Measurements from ENCODE around the gene SHOC2. TPM values are rescaled to one million over a fixed set of nuclear protein-coding genes. Genes with fewer than 3 reads are reported as not detected.

SHOC2 gene
- total and polyA plus RNA-seq, 2 of the 13 experiments (the other 11 are each of a cell fraction or from before 2014, with no cell fraction given) = 8.6 to 25.5 TPM

- no peak for TF ChIP-seq HOXA7 (CRISPR knock-in tag; IDR thresholded peaks at IDR 0.05)
- TF ChIP-seq GTF3A (CRISPR knock-in tag; conservative IDR thresholded peaks at IDR 0.05) = no peak
- no peak for TF ChIP-seq U2AF1 (optimal IDR thresholded peaks at IDR 0.05; ENCODE audit: low read depth, low read length)
- TF ChIP-seq ELK4 (CRISPR knock-in tag; IDR thresholded peaks at IDR 0.05; ENCODE audit: borderline replicate concordance) = no peak
- TF ChIP-seq HNRNPL (IDR thresholded peaks at IDR 0.05; ENCODE audit: low read depth, low read length) = no peak
- TF ChIP-seq, protein P1, sequence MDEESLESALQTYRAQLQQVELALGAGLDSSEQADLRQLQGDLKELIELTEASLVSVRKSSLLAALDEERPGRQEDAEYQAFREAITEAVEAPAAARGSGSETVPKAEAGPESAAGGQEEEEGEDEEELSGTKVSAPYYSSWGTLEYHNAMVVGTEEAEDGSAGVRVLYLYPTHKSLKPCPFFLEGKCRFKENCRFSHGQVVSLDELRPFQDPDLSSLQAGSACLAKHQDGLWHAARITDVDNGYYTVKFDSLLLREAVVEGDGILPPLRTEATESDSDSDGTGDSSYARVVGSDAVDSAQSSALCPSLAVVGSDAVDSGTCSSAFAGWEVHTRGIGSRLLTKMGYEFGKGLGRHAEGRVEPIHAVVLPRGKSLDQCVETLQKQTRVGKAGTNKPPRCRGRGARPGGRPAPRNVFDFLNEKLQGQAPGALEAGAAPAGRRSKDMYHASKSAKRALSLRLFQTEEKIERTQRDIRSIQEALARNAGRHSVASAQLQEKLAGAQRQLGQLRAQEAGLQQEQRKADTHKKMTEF (CRISPR knock-in tag; IDR thresholded peaks at IDR 0.05) = peak; percentile 72
- TF ChIP-seq, protein P2, sequence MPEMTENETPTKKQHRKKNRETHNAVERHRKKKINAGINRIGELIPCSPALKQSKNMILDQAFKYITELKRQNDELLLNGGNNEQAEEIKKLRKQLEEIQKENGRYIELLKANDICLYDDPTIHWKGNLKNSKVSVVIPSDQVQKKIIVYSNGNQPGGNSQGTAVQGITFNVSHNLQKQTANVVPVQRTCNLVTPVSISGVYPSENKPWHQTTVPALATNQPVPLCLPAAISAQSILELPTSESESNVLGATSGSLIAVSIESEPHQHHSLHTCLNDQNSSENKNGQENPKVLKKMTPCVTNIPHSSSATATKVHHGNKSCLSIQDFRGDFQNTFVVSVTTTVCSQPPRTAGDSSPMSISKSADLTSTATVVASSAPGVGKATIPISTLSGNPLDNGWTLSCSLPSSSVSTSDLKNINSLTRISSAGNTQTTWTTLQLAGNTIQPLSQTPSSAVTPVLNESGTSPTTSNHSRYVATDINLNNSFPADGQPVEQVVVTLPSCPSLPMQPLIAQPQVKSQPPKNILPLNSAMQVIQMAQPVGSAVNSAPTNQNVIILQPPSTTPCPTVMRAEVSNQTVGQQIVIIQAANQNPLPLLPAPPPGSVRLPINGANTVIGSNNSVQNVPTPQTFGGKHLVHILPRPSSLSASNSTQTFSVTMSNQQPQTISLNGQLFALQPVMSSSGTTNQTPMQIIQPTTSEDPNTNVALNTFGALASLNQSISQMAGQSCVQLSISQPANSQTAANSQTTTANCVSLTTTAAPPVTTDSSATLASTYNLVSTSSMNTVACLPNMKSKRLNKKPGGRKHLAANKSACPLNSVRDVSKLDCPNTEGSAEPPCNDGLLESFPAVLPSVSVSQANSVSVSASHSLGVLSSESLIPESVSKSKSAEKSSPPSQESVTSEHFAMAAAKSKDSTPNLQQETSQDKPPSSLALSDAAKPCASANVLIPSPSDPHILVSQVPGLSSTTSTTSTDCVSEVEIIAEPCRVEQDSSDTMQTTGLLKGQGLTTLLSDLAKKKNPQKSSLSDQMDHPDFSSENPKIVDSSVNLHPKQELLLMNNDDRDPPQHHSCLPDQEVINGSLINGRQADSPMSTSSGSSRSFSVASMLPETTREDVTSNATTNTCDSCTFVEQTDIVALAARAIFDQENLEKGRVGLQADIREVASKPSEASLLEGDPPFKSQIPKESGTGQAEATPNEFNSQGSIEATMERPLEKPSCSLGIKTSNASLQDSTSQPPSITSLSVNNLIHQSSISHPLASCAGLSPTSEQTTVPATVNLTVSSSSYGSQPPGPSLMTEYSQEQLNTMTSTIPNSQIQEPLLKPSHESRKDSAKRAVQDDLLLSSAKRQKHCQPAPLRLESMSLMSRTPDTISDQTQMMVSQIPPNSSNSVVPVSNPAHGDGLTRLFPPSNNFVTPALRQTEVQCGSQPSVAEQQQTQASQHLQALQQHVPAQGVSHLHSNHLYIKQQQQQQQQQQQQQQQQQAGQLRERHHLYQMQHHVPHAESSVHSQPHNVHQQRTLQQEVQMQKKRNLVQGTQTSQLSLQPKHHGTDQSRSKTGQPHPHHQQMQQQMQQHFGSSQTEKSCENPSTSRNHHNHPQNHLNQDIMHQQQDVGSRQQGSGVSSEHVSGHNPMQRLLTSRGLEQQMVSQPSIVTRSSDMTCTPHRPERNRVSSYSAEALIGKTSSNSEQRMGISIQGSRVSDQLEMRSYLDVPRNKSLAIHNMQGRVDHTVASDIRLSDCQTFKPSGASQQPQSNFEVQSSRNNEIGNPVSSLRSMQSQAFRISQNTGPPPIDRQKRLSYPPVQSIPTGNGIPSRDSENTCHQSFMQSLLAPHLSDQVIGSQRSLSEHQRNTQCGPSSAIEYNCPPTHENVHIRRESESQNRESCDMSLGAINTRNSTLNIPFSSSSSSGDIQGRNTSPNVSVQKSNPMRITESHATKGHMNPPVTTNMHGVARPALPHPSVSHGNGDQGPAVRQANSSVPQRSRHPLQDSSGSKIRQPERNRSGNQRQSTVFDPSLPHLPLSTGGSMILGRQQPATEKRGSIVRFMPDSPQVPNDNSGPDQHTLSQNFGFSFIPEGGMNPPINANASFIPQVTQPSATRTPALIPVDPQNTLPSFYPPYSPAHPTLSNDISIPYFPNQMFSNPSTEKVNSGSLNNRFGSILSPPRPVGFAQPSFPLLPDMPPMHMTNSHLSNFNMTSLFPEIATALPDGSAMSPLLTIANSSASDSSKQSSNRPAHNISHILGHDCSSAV (CRISPR knock-in tag; IDR thresholded peaks at IDR 0.05; ENCODE audit: borderline replicate concordance) = no peak
- no peak for TF ChIP-seq WIZ (CRISPR knock-in tag; IDR thresholded peaks at IDR 0.05)
- TF ChIP-seq TCF7 (IDR thresholded peaks at IDR 0.05; ENCODE audit: low read depth) = no peak
- no peak; the same call in 1 of the 2 replicates for TF ChIP-seq ZNF143 (CRISPR knock-in tag; IDR thresholded peaks at IDR 0.05)
- no peak; the same call in none of the 2 replicates for TF ChIP-seq SP4 (CRISPR knock-in tag; IDR thresholded peaks at IDR 0.05)
- TF ChIP-seq MYC (CRISPR knock-in tag; IDR thresholded peaks at IDR 0.05; ENCODE audit: borderline replicate concordance) = peak; percentile 64
- TF ChIP-seq, protein P3, sequence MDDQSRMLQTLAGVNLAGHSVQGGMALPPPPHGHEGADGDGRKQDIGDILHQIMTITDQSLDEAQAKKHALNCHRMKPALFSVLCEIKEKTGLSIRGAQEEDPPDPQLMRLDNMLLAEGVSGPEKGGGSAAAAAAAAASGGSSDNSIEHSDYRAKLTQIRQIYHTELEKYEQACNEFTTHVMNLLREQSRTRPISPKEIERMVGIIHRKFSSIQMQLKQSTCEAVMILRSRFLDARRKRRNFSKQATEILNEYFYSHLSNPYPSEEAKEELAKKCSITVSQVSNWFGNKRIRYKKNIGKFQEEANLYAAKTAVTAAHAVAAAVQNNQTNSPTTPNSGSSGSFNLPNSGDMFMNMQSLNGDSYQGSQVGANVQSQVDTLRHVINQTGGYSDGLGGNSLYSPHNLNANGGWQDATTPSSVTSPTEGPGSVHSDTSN (CRISPR knock-in tag; IDR thresholded peaks at IDR 0.05; ENCODE audit: borderline replicate concordance) = 0 out of 2 replicates have a peak, but pooled peaks have one; percentile 35
- TF ChIP-seq ZNF607 (CRISPR knock-in tag; IDR thresholded peaks at IDR 0.05; ENCODE audit: borderline replicate concordance) = peak; percentile 73
Observed at GRCh38 chr10:110918643-110919348, 608 bp upstream of the SHOC2 start, which contains the start of gene BBIP1 (continued).
